Tibial nerve (tissue), 3 donors: Measurements from ENCODE around the gene CHST14.

Source experiments
- CTCF ChIP-seq, 5 experiments: fragments of 200-600 bp in 3 of 5; fragments of 450-650 bp in 2 of 5; sonication (generic) in 3 of 5; IDR thresholded peaks; one replicate each; pipeline ENCODE4 v1.5.1; 2016 to 2019; ENCODE audit warnings: antibody characterized with exemption in 5 of 5, mild to moderate bottlenecking in 3 of 5, moderate library complexity in 2 of 5
- POLR2A ChIP-seq, 2 donors: fragments of 450-650 bp; IDR thresholded peaks; one replicate each; pipeline ENCODE4 v1.6.1; 2017; ENCODE audit warnings: antibody characterized with exemption in 2 of 2, mild to moderate bottlenecking in 2 of 2, moderate library complexity in 2 of 2

GRCh38 chr15:40472171-40472727 lies 1.5 kb downstream of the CHST14 start:
- TF ChIP-seq CTCF (IDR thresholded peaks at IDR 0.05), result no peak
- no peak for TF ChIP-seq POLR2A (IDR thresholded peaks at IDR 0.05)
